GM12878 (cell line): Measurements from ENCODE around the gene OTULIN. TPM values are rescaled to one million over a fixed set of nuclear protein-coding genes. Genes with fewer than 3 reads are reported as not detected.

ENCODE experiments used
- ATAC-seq: fragments of 200-7000 bp; cut with Tn5 transposase; 3 replicates; pipeline ENCODE4 v1.9.1; 2020; ENCODE audit warnings: mild to moderate bottlenecking, moderate library complexity
- BruUV-seq: library from RNA; stranded (reverse); fragments of 400-500 nt; replicated peaks from 2 replicates; lab custom pipeline; 2021; lab: Mats Ljungman, UMichigan
- CTCF ChIA-PET: fragments of 300-600 bp; sonication (Branson Sonifier 250); formaldehyde crosslinking; extraction: SDS; loops from one replicate; lab custom pipeline; 2021; ENCODE audit warnings: inconsistent platforms; lab: Yijun Ruan, JAX
- POLR2A ChIA-PET: fragments of 350-600 bp; formaldehyde crosslinking; extraction: SDS; loops from one replicate; lab custom pipeline; 2021; ENCODE audit warnings: inconsistent platforms; lab: Charles Lee
- RAD21 ChIA-PET: fragments of 300-600 bp; sonication (Branson Sonifier 250); formaldehyde crosslinking; loops from one replicate; lab custom pipeline; 2023; ENCODE audit warnings: antibody characterized with exemption; ENCODE audit not compliant: unreplicated experiment; lab: Charles Lee
- SMC1A ChIA-PET: fragments of 300-600 bp; sonication (Branson Sonifier 250); formaldehyde crosslinking; loops from one replicate; lab custom pipeline; 2023; ENCODE audit not compliant: unreplicated experiment, uncharacterized antibody; lab: Charles Lee
- DNase-seq: peaks from one replicate; pipeline ENCODE4 v3.0.0-alpha.2; 2011; ENCODE audit warnings: low read depth, low spot score
- FAIRE-seq: peaks from 3 replicates; lab custom pipeline; 2011; peaks lifted over from hg19 to GRCh38; lab: Jason Lieb, UNC
- H2AFZ ChIP-seq: 2 replicates; pipeline ENCODE4 v1.6.0; 2011; ENCODE audit warnings: low read depth, low read length, control low read depth; ENCODE audit not compliant: control insufficient read depth
- H3K27ac ChIP-seq: 2 replicates; pipeline ENCODE4 v1.5.1; 2011; ENCODE audit warnings: control low read depth; ENCODE audit not compliant: control insufficient read depth, insufficient read depth
- H3K27me3 ChIP-seq, 2 experiments: replicated peaks in 1 of 2; 2 replicates each; pipeline versions ENCODE4 v1.6.0 to v1.6.1; 2011; ENCODE audit warnings: low read length in 1 of 2; ENCODE audit not compliant: control insufficient read depth in 2 of 2, insufficient read depth in 2 of 2
- H3K36me3 ChIP-seq, 2 experiments: 2 replicates each; pipeline ENCODE4 v1.5.1; 2011; ENCODE audit warnings: low read length in 1 of 2; ENCODE audit not compliant: control insufficient read depth in 2 of 2, insufficient read depth in 2 of 2
- H3K4me1 ChIP-seq: 2 replicates; pipeline ENCODE4 v1.6.1; 2011; ENCODE audit warnings: mild to moderate bottlenecking, low read length, moderate library complexity, mixed read lengths; ENCODE audit not compliant: control insufficient read depth, insufficient read depth
- H3K4me2 ChIP-seq: 2 replicates; pipeline ENCODE4 v1.6.0; 2011; ENCODE audit warnings: control low read depth; ENCODE audit not compliant: control insufficient read depth, insufficient read depth
- H3K4me3 ChIP-seq: fragments of 200-600 bp; sonication (generic); 2 replicates; pipeline ENCODE4 v1.5.1; 2016
- H3K79me2 ChIP-seq: 2 replicates; pipeline ENCODE4 v1.6.0; 2011; ENCODE audit warnings: low read length; ENCODE audit not compliant: control insufficient read depth, insufficient read depth
- H3K9ac ChIP-seq: 2 replicates; pipeline ENCODE4 v1.8.0; 2011; ENCODE audit warnings: low read length, control low read depth, mixed read lengths; ENCODE audit not compliant: control insufficient read depth, insufficient read depth
- H3K9me3 ChIP-seq: replicated peaks from 3 replicates; pipeline ENCODE4 v1.5.1; 2011; ENCODE audit warnings: mild to moderate bottlenecking, low read length; ENCODE audit not compliant: control insufficient read depth, insufficient read depth
- H4K20me1 ChIP-seq: 2 replicates; pipeline ENCODE4 v1.6.0; 2011; ENCODE audit not compliant: control insufficient read depth, insufficient read depth
- CREB1 ChIP-seq: IDR thresholded peaks from 2 replicates; pipeline ENCODE4 v1.6.1; 2012; ENCODE audit warnings: low read depth, mild to moderate bottlenecking, inconsistent platforms
- EP300 ChIP-seq, 2 experiments: fragments of 150-350 bp in 1 of 2; IDR thresholded peaks; 2 replicates each; pipeline ENCODE4 v1.6.1; 2011 to 2012; ENCODE audit warnings: low read depth in 2 of 2, low read length in 2 of 2, borderline replicate concordance in 1 of 2, improper control_type of control experiment in 1 of 2, inconsistent platforms in 1 of 2; ENCODE audit not compliant: control insufficient read depth in 1 of 2
- FOXM1 ChIP-seq: IDR thresholded peaks from 2 replicates; pipeline ENCODE4 v1.6.1; 2012; ENCODE audit warnings: low read depth, mild to moderate bottlenecking, inconsistent platforms, low read length, moderate library complexity
- NR2F1 ChIP-seq: fragments of 450-650 bp; conservative IDR thresholded peaks from 2 replicates; pipeline ENCODE4 v1.6.1; 2017; ENCODE audit warnings: mild to moderate bottlenecking
- STAT3 ChIP-seq: IDR thresholded peaks from 2 replicates; pipeline ENCODE4 v1.6.1; 2011; ENCODE audit warnings: low read depth, low read length, improper control_type of control experiment
- ZNF207 ChIP-seq: fragments of 450-650 bp; IDR thresholded peaks from 2 replicates; pipeline ENCODE4 v1.6.1; 2014; ENCODE audit warnings: antibody characterized with exemption, mild to moderate bottlenecking, borderline replicate concordance
- WGBS: methylation state at CpG from one replicate; pipeline ENCODE4 v1.1.6; 2016; ENCODE audit warnings: low lambda C conversion rate; ENCODE audit not compliant: insufficient replicate concordance, insufficient coverage; ENCODE audit errors: missing lambda C conversion rate; 5-methylcytosine and 5-hydroxymethylcytosine counted together
- in situ Hi-C: fragments of 300-500 bp; cut with MboI; formaldehyde crosslinking; loops from 9 replicates; pipeline ENCODE4 v1.14.3; 2018; ENCODE audit warnings: mixed read lengths
- intact Hi-C: fragments of 100-400 bp; cut with micrococcal nuclease; formaldehyde crosslinking; loops from one replicate; pipeline ENCODE4 v1.14.2; 2022; ENCODE audit not compliant: unreplicated experiment
- polyA plus RNA-seq, 11 experiments: library from polyadenylated mRNA; depleted of rRNA in 4 of 11; unstranded in 6 of 11; stranded (reverse) in 5 of 11; fragments of >200 nt; fragmentation: Nextera tagmentation in 4 of 11; fragmentation: Illumina TruSeq in 1 of 11; extraction: Ambion mirVana in 4 of 11; extraction: Trizol in 1 of 11; gene quantifications; 1 replicate in 1 of 11; 2 replicates in 10 of 11; pipeline versions ENCODE4 v1.2.1 to v1.2.3, GENCODE V29; 2011 to 2016; ENCODE audit warnings: inconsistent platforms in 2 of 11, missing spikeins in 2 of 11, low read depth in 1 of 11
- total RNA-seq, 4 experiments: library from RNA; depleted of rRNA in 3 of 4; stranded (reverse); fragments of >200 nt in 3 of 4; fragmentation: Illumina TruSeq in 1 of 4; extraction: Trizol in 1 of 4; gene quantifications; 2 replicates each; pipeline versions ENCODE4 v1.2.1 to v1.2.3, GENCODE V29; 2013 to 2021
- TF ChIP-seq, protein P1 (sequence below): fragments of 450-650 bp; IDR thresholded peaks from 2 replicates; pipeline ENCODE4 v1.6.1; 2016; ENCODE audit warnings: mild to moderate bottlenecking
- TF ChIP-seq, protein P2 (sequence below): fragments of 450-650 bp; IDR thresholded peaks from 2 replicates; pipeline ENCODE4 v1.6.1; 2017; ENCODE audit warnings: mild to moderate bottlenecking, moderate library complexity
- TF ChIP-seq, protein P3 (sequence below): fragments of 450-650 bp; conservative IDR thresholded peaks from 2 replicates; pipeline ENCODE4 v1.6.1; 2017; ENCODE audit warnings: mild to moderate bottlenecking, moderate library complexity

The OTULIN gene
- total and polyA plus RNA-seq, 10 of the 15 experiments (the other 5 are each of a cell fraction or from before 2014, with no cell fraction given) = 6.6 to 70.5 (median 28.7) TPM

DNA sequence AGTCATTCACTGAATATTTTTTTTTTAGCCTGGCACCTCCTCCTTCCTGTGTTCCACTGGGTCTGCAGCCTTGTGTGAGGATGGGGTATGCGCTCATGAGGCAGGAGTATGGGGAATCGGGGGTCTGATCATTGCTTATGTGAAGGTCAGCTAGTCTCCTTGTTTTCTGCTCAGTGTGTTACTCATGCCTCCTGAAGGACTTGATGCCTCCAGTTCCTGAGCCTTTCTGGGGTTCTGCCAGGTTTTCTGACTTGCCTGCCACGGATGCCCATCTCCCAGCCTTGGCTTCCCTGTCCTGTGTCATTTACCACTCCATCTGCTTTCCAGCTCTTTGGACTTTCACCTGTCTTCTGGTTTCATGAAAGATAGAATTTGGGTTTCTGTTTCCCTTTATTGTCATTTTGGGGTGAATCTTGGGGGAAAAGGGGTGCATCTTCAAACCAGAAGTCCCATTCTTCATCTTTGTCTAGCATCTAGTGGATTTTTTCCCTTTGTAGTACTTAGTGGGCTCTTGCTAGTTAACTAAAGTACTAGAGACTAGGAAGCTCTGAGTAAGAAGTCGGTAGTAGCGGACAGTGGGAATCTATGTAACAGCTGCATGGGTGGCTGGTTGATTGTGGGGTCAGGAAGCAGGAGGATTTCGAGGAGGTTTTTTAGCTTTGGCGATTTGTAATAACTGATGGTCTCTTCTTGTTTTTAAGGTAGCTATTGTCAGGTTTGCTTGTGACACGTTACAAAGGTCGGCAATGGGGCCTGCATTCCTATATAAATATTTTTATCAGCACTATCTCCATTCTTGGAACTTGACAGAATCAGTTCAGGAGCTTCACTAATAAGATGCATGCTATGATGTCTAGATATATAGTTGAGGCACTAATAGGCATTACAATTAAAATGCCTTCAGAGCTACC, 8.2 kb downstream of the OTULIN start:
- FAIRE-seq = no peak
- no TSS peak for BruUV-seq
- H3K4me2 ChIP-seq = peak overlapping the region; percentile 89
- WGBS = 69% methylated on average over 9 of the region's 9 CpGs
- H3K9ac ChIP-seq = 0 out of 2 replicates have a peak overlapping the region, but pooled peaks have one; percentile 13
- POLR2A ChIA-PET = interaction anchor here (0.7 to 1.4 kb wide), 3 partner anchors 10 to 17 kb away, joined by 3 to 4 read pairs (median 3); no protein-coding TSS in a partner anchor
- CTCF ChIA-PET = interaction anchor here (0.6 to 2.4 kb wide), 6 partner anchors 11 to 398 kb away, joined by 3 to 10 read pairs (median 3); no protein-coding TSS in a partner anchor
- no peak for ATAC-seq
- peaks cover 3% of the 10 kb centered on the region; the same call in 1 of the 2 replicates for H4K20me1 ChIP-seq
- in situ Hi-C loops = loop anchor here (25.0 kb wide), 1 partner anchor 510 kb away; no protein-coding TSS in a partner anchor
- intact Hi-C loops = no loop called here
- TF ChIP-seq, protein P1, sequence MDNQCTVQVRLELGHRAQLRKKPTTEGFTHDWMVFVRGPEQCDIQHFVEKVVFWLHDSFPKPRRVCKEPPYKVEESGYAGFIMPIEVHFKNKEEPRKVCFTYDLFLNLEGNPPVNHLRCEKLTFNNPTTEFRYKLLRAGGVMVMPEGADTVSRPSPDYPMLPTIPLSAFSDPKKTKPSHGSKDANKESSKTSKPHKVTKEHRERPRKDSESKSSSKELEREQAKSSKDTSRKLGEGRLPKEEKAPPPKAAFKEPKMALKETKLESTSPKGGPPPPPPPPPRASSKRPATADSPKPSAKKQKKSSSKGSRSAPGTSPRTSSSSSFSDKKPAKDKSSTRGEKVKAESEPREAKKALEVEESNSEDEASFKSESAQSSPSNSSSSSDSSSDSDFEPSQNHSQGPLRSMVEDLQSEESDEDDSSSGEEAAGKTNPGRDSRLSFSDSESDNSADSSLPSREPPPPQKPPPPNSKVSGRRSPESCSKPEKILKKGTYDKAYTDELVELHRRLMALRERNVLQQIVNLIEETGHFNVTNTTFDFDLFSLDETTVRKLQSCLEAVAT = peak; percentile 90; the same call in 1 of the 2 replicates
- TF ChIP-seq, protein P2, sequence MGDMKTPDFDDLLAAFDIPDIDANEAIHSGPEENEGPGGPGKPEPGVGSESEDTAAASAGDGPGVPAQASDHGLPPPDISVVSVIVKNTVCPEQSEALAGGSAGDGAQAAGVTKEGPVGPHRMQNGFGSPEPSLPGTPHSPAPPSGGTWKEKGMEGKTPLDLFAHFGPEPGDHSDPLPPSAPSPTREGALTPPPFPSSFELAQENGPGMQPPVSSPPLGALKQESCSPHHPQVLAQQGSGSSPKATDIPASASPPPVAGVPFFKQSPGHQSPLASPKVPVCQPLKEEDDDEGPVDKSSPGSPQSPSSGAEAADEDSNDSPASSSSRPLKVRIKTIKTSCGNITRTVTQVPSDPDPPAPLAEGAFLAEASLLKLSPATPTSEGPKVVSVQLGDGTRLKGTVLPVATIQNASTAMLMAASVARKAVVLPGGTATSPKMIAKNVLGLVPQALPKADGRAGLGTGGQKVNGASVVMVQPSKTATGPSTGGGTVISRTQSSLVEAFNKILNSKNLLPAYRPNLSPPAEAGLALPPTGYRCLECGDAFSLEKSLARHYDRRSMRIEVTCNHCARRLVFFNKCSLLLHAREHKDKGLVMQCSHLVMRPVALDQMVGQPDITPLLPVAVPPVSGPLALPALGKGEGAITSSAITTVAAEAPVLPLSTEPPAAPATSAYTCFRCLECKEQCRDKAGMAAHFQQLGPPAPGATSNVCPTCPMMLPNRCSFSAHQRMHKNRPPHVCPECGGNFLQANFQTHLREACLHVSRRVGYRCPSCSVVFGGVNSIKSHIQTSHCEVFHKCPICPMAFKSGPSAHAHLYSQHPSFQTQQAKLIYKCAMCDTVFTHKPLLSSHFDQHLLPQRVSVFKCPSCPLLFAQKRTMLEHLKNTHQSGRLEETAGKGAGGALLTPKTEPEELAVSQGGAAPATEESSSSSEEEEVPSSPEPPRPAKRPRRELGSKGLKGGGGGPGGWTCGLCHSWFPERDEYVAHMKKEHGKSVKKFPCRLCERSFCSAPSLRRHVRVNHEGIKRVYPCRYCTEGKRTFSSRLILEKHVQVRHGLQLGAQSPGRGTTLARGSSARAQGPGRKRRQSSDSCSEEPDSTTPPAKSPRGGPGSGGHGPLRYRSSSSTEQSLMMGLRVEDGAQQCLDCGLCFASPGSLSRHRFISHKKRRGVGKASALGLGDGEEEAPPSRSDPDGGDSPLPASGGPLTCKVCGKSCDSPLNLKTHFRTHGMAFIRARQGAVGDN = no peak
- TF ChIP-seq CREB1 = no peak
- no peak for TF ChIP-seq STAT3
- TF ChIP-seq, protein P3, sequence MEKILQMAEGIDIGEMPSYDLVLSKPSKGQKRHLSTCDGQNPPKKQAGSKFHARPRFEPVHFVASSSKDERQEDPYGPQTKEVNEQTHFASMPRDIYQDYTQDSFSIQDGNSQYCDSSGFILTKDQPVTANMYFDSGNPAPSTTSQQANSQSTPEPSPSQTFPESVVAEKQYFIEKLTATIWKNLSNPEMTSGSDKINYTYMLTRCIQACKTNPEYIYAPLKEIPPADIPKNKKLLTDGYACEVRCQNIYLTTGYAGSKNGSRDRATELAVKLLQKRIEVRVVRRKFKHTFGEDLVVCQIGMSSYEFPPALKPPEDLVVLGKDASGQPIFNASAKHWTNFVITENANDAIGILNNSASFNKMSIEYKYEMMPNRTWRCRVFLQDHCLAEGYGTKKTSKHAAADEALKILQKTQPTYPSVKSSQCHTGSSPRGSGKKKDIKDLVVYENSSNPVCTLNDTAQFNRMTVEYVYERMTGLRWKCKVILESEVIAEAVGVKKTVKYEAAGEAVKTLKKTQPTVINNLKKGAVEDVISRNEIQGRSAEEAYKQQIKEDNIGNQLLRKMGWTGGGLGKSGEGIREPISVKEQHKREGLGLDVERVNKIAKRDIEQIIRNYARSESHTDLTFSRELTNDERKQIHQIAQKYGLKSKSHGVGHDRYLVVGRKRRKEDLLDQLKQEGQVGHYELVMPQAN = no peak
- TF ChIP-seq ZNF207 = no peak
- TF ChIP-seq NR2F1 = no peak
- TF ChIP-seq EP300 (IDR thresholded peaks at IDR 0.05; ENCODE audit: borderline replicate concordance in 1 of 2, control insufficient read depth in 1 of 2, low read depth in 2 of 2, low read length in 2 of 2) = no peak
- no peak for TF ChIP-seq FOXM1
- peaks cover 60% of the 10 kb centered on the region for H3K4me1 ChIP-seq
- H3K36me3 ChIP-seq = peaks cover 0 to 25% of the 10 kb centered on the region in 2 experiments; a peak in 2 of 4 replicates
- no peaks in the 10 kb centered on the region for H3K9me3 ChIP-seq
- peak overlapping the region; percentile 68 for H3K4me3 ChIP-seq
- RAD21 ChIA-PET = interaction anchor here (1.4 to 1.8 kb wide), 3 partner anchors 10 to 17 kb away, joined by 4 to 6 read pairs (median 5); no protein-coding TSS in a partner anchor
- peak overlapping the region; percentile 88 for H3K27ac ChIP-seq
- no peak overlapping the region for H2AFZ ChIP-seq
- H3K27me3 ChIP-seq = no peaks in the 10 kb centered on the region
- SMC1A ChIA-PET = interaction anchor here (0.6 to 1.7 kb wide), 6 partner anchors 10 to 324 kb away, joined by 3 to 10 read pairs (median 3); no protein-coding TSS in a partner anchor
- DNase-seq = no peak
- peaks cover 100% of the 10 kb centered on the region for H3K79me2 ChIP-seq
